ELR (cell line): ENCODE measurements around the gene COBL.

Source experiments
- DNase-seq: peaks from one replicate; pipeline ENCODE4 v3.0.0-alpha.2; 2015; ENCODE audit warnings: low read depth

The COBL gene

DNA sequence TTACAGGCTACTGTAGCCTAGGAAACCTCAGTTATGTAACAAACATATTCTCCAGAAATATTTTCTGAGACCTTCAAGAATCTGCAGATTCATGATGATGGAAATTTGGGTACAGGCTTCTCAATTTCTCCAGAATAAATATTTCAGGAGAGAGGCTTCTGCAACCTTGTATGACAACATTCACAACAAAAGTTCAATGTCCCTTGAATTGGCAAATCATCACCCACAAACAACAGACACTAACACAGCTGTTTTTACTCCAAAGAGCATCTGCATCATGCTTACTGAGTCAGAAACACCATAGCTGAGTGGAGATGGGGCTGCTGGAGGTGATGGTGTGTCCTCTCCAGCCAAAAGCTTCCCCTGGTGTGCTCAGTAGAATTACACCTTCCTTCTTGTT is 9.3 kb upstream of the COBL start:
- no peak for DNase-seq

DNA sequence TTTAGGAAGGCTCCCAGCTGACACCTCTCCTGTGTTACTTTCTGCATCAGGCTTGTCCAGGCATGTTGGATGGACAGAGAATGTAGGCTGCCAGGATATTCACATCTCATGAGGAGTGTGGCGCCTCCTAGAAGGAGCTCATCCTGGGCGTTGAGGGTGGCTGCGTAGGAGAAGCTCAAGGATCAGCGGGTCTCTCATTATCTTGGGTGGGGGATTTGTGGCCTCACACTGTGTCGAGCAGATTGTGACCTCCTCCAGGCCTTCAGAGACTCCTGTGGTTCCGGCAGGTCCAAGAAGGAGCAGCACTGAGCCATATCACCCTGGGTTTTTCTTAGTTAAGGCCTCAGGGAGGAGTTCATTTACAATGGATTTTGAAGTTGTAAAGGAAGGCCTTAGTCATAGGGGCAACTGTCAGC is 8.7 kb upstream of the COBL start:
- no peak for DNase-seq

DNA sequence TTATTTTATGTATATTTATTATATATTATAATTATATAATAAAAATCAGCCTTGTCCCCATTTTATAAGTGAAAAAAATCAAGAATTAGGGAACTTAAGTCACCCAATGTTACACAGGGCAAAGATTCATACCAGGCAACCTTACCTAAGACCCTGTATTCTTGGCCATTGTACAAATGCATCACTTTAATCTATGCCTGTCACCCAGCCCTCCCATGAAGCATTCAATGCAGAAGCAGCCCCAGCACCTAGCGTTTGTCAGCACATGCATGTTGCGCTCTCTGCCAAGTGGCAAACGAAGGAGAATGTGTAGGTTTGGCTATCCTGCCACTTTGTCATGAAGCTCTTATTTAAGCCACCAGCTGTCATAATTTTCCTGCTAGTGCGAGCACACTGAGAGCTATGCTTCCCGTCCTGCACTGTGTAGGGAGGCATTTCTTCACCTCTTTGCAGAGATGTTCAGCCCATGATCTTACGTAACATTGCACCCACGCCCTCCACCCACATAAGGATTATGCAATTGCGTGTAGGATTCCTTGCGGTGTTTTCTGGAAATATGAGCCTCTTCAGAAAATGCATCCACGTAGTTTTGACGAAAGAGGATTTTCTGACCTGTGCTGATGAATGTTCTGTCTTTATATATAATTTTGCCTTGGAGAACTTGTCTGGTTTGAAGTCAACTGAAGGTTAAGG is 7.7 kb upstream of the COBL start:
- DNase-seq, result no peak

DNA sequence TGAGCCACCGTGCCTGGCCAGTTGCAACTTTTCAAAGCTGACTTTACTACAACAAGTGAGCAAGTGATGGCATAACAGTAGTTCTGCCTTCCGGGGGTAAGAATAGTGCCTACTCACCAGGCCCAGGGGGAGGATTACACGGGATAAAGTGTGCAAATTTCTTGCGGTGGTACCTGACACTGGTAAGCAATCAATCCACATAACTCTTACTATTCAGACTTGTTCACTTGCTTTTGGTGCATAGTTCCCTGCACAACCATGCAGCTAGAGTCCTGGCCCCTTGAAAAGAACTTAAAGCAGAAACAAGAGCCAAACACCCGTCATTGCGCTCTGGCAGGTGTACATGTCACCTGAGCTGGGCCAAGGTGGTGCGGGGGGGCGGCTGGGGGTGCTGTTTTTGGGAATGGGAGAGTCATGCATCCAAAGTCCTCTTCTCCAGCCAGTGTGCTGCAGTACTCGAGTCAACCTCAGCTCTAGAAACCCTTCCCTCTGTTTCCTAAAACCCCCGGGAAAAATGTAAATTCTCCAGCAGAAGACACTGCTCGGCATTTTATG is 5.4 kb upstream of the COBL start:
- DNase-seq, result no peak

DNA sequence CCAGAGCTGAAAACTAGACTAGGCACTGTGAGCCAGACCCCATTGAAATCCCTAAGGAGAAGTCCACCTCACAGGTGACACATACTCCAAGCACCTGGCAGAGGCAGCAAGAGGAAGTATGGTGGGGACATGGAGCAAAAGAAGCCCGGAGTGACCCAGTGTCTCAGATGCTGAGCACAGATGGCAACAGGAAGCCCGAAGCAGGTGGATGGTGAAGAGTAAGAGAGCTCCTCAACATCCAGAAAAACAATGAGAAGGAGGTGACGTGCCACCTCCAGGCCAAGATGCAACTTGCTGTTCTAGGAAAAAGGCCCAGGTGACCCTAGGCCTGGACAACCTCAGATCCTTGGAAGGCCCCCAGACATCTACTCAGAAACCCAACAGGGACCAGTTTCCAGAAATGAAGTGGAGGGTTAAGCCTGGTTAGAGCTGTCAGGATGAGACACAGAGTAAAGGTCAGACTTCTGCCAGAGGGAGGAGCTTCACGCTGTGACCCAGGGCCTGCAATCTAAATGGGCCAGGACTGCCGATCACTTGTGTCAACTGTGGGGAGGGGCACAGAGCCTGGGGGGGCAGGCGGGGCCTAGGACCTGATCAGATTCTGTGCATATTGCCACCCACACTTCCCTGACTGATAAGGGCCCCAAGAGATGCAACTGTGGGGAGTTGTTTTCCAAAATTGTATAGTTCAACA is 2.4 kb upstream of the COBL start:
- no peak for DNase-seq

DNA sequence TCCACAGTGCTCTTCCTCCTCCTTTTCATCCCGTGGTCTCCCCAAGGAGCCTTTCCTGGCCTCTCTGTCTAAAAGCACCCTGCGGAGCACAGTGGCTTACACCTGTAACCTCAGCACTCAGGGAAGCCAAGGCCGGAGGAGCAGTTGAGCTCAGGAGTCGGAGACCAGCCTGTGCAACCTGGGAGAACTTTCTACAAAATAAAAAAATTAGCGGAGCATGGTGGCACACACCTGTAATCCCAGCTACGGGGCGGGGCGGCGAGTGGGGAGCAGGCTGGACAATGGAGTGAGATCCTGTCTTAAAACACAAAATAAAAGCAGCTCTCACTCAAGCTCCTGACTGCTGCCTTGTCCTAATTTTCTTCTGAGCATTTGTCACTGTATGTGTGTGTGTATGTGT is 1.4 kb upstream of the COBL start:
- no peak for DNase-seq

DNA sequence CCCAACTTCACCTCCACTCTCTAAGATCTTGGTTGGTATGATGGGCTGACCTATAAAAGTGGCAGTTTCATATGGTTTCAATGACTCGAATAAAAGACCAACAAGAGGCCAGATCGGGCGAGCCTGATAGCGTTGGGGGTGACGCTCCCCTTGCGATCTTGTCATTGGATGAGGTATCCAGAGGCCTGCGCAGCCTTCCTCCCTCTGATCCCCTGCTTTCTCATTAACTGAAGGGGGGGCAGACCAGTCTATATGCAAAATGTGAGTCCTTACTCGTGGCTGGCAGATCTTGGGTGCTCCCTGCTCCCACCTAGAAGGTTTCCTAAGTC is 937 bp upstream of the COBL start:
- DNase-seq, result no peak

DNA sequence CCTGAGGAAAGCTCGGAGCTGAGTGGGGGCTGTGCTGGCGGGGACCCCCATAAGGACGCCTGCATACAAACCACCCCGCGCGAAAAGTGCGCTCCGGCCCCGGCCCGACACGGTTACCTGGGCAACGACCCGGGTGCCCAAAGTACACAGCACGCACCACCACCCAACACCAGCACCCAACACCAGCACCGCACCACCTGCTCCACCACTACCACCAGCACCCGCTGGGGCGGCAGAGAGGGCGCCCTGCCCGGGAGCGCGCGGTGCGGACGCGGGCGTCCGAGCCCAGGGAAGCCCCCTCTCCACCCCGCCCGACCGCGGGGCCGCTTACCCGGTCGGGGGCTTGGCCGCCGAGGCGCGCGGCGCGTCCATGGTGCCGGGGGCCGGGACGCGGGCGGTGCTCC is 345 bp downstream of the COBL start:
- no peak for DNase-seq

DNA sequence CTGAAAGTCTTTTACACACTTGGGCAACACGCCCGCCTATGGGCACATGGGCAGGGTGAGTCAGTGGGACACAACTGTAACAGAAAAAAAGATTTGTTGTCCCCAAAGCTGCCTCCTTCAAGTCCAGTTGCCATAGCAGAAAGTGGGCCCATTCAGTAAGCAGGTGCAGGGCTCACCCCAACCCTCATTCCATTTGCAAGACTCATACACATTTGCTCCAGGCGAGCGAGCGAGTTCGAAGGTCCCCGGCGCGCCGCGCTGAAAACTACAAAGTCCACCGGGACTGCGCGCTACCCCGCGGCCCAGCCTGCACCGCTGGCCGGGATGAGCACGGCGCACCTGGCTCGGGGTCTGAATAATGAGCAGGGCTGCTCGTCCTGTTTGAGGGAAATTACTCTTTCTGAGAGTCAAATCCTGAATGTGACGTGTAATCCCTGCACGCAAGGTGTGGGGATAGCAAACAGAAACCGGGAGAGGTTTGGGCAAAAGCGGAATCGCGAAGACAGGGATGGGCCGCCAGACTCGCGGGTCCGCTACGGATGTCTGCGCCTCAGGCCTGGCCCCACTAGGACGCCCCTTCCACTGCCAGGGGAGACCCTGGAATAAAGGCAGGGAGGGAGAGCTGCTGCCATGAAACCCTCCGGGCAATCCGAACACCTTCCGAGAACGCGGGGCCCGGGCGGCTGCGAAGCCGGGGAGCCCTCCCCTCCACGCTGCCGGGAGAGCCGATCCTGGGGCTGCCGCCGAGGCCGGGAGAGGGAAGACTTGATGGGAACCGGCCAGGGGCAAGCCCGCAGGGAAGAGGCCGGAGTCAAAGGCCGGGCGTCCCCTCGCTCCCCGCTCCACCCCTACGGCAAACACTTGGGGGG is 982 bp downstream of the COBL start:
- DNase-seq, result no peak

DNA sequence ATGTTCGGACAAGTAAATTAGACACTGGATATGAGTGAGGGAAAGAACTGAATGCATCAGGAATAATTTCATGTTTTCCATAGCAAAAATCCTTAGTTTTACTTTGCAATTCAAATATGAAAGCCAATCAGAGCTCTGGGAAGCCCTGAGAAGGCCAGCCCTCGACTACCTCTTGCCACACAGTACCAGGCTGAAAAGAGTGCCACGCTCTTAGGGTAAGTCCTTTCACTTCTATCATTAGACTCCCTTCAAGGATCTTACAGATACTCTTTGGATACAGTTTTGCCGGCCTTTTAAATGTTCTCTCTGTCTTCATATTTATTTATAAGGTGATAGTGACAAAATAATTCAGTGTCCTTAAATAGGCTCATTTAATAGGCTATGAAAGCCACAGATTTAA is 1.9 kb downstream of the COBL start:
- no peak for DNase-seq

DNA sequence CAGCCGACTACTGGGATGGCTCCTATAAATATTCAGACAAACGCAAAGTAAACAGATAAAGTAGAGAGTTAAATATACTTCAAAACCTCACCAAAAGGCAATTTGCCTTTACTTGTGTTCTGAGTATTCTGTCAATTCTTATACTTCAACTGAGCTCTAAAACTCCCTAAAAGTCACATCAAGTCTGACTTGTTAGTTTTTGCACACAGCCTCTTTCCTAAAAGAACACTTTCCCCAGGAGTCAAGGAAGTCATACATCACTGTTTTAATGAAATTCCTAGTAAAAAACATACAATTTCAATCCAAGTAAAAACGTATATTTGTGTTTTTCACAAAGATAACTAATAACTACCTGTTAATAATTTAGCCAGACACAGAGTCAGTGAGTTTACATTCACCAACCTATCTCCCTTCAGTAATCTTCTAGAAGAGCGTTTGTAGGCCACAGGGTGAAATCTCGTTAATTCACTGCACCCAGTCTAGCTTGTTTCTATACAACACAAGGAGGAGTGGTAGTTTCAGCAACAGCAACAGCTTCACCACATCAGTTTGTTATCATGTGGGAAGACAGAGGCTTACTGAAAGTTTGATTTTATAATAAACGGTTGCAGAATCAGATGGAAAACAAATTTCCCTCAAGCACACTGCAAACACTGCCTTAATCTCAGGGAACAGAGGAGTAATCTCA is 2.7 kb downstream of the COBL start:
- no peak for DNase-seq

DNA sequence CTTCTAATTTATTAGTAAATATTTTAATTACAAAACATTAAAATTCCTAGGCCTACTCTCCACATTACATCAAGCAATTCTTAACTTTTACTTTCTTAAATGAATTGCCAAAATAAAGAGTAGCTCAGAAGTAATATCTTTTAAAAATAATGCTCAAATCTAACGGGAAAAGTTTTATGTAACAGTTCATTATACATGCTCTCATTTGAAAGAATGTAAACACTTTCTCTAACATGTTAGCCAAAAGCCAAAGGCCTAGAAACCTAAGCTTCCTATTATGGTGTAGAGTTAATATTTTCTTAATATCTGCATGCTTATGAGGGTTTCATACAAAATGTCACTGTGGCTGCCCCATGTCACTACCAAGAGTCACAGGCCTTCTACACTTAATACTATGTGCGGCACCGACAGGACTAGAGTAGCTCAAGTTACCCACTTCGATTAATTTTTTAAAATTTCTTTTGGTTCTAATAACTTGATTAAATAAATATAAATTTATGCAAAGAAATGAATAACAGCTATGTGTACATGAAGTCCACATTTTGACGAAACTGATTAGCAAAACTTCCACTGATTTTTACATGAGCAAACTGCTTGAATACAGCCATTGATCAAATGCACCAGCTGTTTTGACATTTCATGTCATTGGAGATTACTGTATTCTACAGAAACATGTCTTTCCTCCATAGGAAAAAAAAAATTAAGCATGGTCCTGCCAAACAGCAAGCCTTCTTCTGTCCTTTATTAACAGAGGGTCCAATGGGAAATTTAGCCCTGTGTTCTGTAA is 3.5 kb downstream of the COBL start:
- no peak for DNase-seq

DNA sequence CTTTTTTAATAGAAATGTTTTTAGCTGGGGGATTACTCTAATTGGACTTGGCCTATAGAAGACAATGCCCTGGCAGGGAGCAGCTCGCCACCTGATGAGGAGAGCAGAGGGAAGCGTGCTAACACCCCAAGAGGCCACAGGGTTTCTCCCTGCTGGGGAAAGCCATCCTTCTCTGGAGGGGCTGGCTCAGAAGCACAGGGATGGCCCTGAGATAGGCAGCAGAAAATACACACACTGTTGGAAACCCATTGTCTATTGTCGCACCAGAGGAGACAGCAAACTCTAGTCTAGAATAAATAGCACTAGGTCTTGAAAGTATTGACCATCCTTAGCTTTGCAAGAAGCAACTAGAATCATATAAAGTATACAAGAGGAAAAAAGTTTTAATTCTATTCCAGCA is 5.4 kb downstream of the COBL start:
- no peak for DNase-seq

DNA sequence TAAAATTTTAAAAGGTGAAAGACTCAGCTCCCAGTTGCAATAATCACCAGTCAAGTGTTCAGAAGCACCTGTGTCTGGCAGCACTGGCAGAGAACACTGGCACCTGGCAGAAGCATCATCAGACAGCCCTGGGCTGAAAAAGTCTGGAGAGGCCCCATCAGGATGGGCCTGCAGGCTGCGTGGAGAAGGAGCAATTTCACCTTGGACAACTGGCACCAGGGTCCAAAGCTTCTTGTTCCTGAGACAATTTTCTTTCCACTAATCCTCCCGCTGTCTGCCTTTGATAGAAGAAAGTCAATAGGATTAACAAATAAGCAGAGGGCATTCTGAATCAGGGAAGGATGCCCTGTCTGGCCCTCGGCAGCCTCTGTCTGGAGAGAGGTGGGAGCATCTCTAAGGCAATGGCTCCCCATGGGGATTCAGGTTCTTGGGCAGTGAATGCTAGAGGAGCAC is 6.5 kb downstream of the COBL start:
- DNase-seq, result no peak

DNA sequence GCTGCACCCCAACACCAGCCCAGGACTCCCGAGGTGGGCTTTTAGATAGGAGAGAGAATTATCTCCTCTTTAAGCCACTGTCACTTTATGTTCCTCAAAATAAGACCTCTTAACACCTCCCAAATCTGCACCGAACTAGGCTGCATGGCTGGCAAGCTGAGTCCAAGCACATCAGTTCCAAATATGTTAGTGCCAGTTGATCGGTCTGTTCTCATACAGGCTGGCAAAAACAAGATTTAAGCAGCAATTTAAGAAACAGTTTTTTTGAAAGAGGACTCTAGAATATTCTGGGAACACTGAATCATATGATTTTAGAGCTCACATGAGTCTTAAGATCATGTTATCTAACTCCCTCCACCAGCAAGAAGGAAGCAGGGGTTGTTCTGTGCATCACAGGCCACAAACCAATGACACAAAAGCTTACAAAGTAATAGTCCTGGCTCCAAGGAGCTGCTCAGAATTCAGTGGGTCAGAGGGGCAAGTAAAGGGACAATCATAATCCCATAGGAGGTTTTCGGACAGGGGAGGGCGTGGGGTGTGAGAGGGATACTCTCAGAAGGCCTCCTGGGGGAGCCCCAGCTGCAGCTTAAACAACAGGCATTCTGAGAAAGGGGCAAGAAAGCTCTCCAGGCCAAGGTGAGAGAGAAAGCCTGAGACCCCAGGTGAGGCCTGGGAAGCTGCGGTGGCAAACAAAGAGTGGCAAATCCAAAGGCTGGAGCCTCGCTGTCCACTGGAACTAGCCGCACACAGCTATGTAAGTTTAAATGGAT is 7.1 kb downstream of the COBL start:
- DNase-seq, result no peak

DNA sequence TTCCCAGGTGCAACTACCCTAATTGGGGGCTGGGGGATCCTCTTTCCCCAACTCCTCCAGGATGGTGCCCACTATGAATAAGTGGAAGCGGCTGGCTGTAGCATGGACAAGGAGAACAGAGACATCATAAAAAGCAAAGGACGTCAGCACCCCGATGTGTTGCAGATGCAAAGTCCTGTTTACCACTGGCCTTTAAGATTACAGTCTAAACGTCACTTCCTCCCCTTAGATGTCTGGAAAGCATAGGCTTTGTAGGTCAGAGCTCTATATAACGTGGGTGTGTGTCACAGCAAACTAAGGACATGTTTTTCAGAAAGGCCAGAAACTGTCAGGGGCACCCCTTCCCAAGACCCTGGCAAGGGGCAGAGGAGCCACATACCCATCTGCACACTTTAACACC is 7.9 kb downstream of the COBL start:
- no peak for DNase-seq

DNA sequence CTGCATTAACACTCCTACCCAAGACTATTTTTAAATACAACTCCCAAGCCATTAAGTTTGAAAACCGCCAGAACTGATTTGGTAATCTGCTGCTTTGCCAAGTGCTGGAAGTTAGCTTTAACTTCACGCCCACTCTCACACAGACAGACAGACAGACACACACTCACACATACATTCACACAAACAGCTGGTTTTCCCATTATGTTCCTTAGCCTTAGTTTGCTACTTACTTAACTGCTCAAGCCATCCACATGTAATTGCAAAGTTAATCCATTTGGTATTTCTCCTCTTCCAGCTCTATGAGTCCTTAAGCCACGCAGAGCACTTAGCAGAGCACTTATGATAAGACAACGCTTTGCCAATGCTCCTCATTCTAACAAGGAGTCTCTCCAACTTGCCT is 8.3 kb downstream of the COBL start:
- DNase-seq, result no peak

DNA sequence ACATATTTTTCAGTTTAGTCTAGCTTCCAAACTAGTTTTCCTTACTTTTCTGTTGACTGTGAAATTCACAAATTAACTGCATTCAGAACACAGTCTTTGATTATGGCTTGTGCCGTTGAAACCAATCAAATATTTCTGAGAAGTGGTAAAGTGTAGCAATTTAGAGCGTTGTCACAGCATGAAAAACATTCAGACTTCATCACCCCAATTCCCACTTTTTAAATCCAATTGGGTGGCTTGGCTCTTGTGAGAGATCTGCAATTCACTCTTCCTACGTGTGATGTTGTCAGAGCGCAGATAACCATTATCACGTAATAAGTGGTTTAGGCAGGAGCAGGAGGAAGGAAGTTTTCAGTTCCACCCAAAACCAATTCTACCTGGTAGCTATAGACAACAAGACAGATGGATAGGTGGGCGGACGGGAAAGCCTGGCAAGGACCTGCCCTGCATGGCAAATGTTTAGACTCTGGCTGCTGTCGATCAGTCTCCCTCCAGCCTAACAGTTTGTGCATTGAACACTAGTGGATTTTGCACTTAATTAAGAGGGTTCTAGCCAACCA is 8.9 kb downstream of the COBL start:
- DNase-seq, result no peak

DNA sequence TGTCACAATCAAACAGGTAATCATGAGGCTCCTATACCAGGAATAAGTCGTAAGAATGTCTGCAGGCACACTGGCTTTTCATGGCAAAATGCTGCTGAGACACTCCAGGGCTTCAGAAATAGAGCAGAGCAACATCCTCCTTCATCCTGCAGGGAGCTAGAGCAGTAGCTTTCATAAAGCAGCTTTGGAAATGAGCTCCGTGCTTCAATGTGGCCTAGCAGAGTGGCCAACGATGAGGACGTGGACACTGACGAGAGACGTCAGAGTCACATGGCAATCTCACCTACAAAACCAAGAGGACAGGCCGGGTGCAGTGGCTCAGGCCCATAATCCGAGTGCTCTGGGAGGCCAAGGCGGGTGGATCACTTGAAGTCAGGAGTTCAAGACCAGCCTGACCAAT is 9.8 kb downstream of the COBL start:
- no peak for DNase-seq

DNA sequence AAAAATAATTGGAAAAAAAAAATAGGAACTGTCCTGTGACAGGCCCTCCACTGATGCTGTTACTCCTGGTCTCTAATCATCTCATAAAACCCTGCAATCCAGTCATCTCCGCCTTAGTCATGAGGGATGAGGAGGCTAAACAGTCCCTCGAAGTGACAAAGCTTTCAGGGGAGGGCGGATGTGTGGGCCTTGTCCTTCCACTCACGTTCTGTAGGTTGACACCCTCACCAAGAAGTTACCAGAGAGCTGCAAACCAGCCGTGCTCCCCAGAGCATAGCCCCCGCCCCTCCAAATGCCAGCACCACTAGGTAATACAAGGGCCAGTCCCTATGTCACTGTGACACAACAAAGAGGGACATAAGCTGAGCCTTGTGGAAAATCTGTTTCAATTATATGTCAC is 11.9 kb downstream of the COBL start:
- DNase-seq, result no peak
